Tibial artery (tissue), 4 donors: ENCODE measurements around the gene NXT1.
A peak's percentile ranks its signal among the peaks of the same experiment; 100 is the strongest.

Experiments
- DNase-seq, 2 donors: peaks; one replicate each; pipeline ENCODE4 v3.0.0-alpha.2; 2019
- H3K27ac ChIP-seq, 2 donors: fragments of 200-600 bp; sonication (generic) in 1 of 2; 1 replicate in 1 of 2; 2 replicates in 1 of 2; pipeline ENCODE4 v1.5.1; 2018 to 2019; ENCODE audit warnings: mild to moderate bottlenecking in 1 of 2
- H3K27me3 ChIP-seq, 2 donors: fragments of 200-600 bp; sonication (generic) in 1 of 2; one replicate each; pipeline versions ENCODE4 v1.5.1 to v1.6.0; 2016 to 2019
- H3K36me3 ChIP-seq, 3 donors: fragments of 200-600 bp; sonication (generic) in 2 of 3; one replicate each; pipeline ENCODE4 v1.5.1; 2016 to 2019; ENCODE audit warnings: mild to moderate bottlenecking in 2 of 3
- H3K4me1 ChIP-seq, 4 donors: fragments of 200-600 bp; sonication (generic) in 2 of 4; 1 replicate in 3 of 4; 2 replicates in 1 of 4; pipeline ENCODE4 v1.5.1; 2016 to 2019
- H3K4me3 ChIP-seq, 2 donors: fragments of 200-600 bp; sonication (generic) in 1 of 2; 1 replicate in 1 of 2; 2 replicates in 1 of 2; pipeline ENCODE4 v1.5.1; 2018 to 2019; ENCODE audit warnings: mild to moderate bottlenecking in 2 of 2
- H3K9me3 ChIP-seq, 3 donors: fragments of 200-600 bp; sonication (generic) in 1 of 3; one replicate each; pipeline ENCODE4 v1.5.1; 2016 to 2019
- intact Hi-C: fragments of 100-400 bp; cut with DNase I; formaldehyde crosslinking; loops from one replicate; pipeline ENCODE4 v1.15.0; 2023; ENCODE audit warnings: low total_unique reads
- TF ChIP-seq, protein P1 (sequence below), 2 experiments: fragments of 200-600 bp in 1 of 2; fragments of 450-650 bp in 1 of 2; IDR thresholded peaks; one replicate each; pipeline ENCODE4 v1.5.1; 2017 to 2019; ENCODE audit warnings: antibody characterized with exemption in 2 of 2, mild to moderate bottlenecking in 1 of 2, moderate library complexity in 1 of 2

NXT1 gene

DNA sequence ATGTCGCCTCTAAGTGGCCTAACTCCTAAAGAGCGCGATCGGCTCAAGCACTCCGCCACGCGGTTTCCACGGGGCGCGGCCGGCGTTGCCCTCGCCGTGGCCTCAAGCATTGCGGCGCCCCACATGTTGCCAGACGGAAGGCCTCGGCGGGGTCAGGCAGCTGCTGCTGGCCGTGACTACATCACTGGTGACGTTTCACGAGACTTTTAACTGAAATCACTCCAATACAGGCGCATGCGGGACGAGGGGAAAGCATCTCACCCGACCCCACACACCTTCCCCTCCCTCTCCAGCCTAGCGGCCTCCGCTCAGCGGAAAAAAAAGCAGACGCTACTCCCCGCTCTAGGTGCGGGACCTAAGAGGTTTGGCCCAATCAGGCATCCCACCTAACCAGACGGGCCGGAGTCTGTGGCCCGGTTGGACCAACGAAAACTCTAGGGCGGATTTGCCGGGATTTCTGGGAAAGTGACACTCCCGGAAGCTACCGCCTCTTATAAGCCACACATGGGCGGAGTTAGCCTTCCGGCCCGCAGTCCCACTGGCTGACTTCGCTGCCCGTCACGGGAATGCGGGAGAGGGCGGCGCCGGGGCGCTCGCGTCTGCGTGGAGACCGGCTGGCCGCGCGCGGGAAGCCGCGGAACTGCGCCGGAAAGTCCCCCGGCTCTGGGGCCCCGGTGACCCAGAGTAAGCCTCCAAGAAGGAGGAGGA, at the start of gene NXT1:
TSS of gene NXT1 (plus strand) at position 596 of the 708 bp plus-strand sequence. CDS start 3,251 bp downstream, outside the sequence.
- TF ChIP-seq, protein P1, sequence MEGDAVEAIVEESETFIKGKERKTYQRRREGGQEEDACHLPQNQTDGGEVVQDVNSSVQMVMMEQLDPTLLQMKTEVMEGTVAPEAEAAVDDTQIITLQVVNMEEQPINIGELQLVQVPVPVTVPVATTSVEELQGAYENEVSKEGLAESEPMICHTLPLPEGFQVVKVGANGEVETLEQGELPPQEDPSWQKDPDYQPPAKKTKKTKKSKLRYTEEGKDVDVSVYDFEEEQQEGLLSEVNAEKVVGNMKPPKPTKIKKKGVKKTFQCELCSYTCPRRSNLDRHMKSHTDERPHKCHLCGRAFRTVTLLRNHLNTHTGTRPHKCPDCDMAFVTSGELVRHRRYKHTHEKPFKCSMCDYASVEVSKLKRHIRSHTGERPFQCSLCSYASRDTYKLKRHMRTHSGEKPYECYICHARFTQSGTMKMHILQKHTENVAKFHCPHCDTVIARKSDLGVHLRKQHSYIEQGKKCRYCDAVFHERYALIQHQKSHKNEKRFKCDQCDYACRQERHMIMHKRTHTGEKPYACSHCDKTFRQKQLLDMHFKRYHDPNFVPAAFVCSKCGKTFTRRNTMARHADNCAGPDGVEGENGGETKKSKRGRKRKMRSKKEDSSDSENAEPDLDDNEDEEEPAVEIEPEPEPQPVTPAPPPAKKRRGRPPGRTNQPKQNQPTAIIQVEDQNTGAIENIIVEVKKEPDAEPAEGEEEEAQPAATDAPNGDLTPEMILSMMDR (IDR thresholded peaks at IDR 0.05): no peak
- H3K36me3 ChIP-seq: peaks cover 8 to 18% (median 16%) of the 10 kb centered on the region in 3 donors
- peak within 1 kb of the TSS; percentile 69 to 97 for H3K4me3 ChIP-seq
- intact Hi-C loops: loop anchor here (5.0 to 10.0 kb wide), 2 partner anchors 206 to 277 kb away; no protein-coding TSS in a partner anchor
- DNase-seq: peak; percentile 96 to 99
- H3K27me3 ChIP-seq: no peaks in the 10 kb centered on the region
- no peaks in the 10 kb centered on the region for H3K9me3 ChIP-seq
- peak within 1 kb of the TSS; percentile 99 to 100 for H3K27ac ChIP-seq
- peaks cover 0 to 24% (median 20%) of the 10 kb centered on the region in 4 donors for H3K4me1 ChIP-seq

DNA sequence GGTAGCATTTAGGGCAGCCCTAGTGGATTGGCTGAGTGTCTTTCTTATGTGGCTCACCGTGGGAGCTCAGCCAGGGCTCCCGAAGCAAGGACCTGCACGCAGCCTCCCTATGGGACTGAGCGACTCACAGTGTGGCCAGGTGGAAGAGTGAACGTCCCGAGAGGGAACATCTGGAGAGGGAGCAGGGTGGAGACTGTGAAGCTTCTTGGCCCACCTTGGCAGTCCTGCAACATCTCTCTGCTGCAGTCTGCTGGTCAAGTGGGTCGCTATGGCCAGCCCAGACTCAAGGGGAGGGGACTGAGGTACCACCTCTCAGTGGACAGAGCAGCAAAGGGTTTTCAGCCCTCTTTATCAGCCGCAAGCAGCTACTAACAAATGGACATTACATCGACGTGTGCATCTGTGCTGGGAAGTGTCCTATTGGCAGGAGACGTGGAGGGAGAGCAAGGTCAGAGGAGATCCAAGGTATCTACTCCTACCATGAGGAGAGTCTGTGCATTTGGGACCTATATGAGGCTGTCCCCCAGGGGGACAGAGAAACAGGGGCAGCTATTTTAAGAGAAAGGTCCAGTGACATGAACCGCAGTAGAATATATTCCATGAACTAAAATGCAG, 49.0 kb upstream of the NXT1 start:
- Histone ChIP-seq H3K4me1 (no peaks in the 10 kb centered on the region), H3K4me3 (no peak overlapping the region), H3K27ac (no peak overlapping the region), H3K36me3 (no peaks in the 10 kb centered on the region), H3K27me3 (no peaks in the 10 kb centered on the region), H3K9me3 (no peaks in the 10 kb centered on the region)
- intact Hi-C loops: no loop called here
- DNase-seq: no peak
- TF ChIP-seq, protein P1 (IDR thresholded peaks at IDR 0.05): no peak

DNA sequence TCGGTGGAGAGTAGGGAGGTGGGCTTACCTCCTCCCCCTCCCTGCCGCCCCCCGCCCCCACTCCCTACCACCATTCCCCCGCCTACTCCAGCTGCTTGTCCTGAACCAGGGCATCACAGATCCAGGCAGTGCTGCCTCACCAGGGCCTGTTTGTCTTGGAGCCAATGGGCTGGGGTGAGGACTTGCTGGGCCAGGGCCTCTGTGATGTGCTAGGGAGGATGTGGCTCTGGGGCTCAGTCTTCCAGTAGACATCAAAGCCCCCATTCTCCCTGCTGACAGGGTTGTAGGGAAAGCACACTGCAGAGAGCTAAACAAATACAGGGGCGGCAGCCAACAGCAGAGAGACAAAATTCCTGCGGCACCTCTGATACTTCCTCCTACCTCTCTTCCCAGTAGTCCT, 48.2 kb upstream of the NXT1 start:
- intact Hi-C loops: no loop called here

DNA sequence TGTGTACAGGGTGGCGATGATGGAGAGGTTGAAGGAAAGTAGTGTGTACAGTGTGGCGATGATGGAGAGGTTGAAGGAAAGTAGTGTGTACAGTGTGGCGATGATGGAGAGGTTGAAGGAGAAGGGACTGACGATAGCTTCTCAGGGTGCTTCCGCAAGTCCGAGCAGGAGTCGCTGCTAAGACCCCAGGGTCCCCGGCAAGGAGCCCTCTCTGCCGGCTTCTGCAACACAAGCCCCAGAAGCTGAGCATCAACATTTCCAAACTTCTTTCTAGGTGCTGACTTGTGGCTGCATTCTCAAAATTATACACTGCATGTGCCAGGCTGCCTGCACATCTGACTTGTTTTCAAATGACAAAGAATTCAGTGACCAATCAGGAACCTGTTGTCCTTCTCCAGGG, 47.8 kb upstream of the NXT1 start:
- H3K36me3 ChIP-seq: no peaks in the 10 kb centered on the region
- peak in 1 of 2 donors; percentile 7 for DNase-seq
- no peak overlapping the region for H3K27ac ChIP-seq
- intact Hi-C loops: no loop called here
- no peaks in the 10 kb centered on the region for H3K4me1 ChIP-seq
- TF ChIP-seq, protein P1 (IDR thresholded peaks at IDR 0.05): no peak
- H3K27me3 ChIP-seq: no peaks in the 10 kb centered on the region
- no peaks in the 10 kb centered on the region for H3K9me3 ChIP-seq
- H3K4me3 ChIP-seq: no peak overlapping the region

More for the DNA sequence above, 48.2 kb upstream of the NXT1 start:
- TF ChIP-seq, protein P1 (IDR thresholded peaks at IDR 0.05): no peak
- DNase-seq: peak in 1 of 2 donors; percentile 6
- no peak overlapping the region for H3K27ac ChIP-seq
- no peaks in the 10 kb centered on the region for H3K9me3 ChIP-seq
- no peak overlapping the region for H3K4me3 ChIP-seq
- no peaks in the 10 kb centered on the region for H3K27me3 ChIP-seq
- no peaks in the 10 kb centered on the region for H3K4me1 ChIP-seq
- no peaks in the 10 kb centered on the region for H3K36me3 ChIP-seq

DNA sequence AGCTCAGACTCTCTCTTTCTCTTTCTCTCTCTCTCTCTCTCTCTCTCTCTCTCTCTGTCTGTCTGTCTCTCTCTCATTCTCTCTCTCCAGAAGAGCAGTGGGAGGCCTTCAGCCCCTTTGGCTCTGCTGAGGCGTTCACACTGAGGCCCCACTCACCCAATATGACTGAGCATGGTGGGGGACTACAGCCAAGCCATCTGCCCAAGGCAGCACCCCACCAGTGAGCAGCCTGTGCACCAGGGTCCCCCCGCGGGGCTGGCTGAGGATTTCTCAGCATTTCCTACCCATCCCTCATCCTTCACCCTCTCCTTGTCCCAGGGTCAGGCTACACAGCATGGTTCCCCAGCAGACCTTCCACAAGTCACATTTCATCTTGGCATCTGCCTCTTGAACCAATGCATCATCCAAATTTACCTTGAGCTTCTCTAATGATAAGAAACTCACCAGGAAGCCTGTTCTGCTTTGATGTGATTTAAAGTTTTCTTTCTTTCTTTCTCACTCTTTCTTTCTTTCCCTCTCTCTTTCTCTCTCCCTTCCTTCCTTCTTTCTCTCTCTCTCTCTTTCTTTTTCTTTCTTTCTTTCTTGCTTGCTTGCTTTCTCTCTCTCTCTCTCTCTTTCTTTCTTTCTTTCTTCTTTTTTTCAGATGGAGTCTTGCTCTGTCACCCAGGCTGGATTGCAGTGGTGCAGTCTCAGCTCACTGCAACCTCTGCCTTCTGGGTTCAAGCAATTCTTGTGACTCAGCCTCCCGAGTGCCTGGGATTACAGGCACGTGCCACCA, 47.1 kb upstream of the NXT1 start:
- H3K27me3 ChIP-seq: no peaks in the 10 kb centered on the region
- TF ChIP-seq, protein P1 (IDR thresholded peaks at IDR 0.05): no peak
- H3K4me3 ChIP-seq: no peak overlapping the region
- intact Hi-C loops: no loop called here
- H3K9me3 ChIP-seq: no peaks in the 10 kb centered on the region
- peak in 1 of 2 donors; percentile 12 for DNase-seq
- H3K27ac ChIP-seq: no peak overlapping the region
- no peaks in the 10 kb centered on the region for H3K36me3 ChIP-seq
- H3K4me1 ChIP-seq: no peaks in the 10 kb centered on the region
